GM23338 (cell line): ENCODE data around the gene TLX3.

Experiments
- CREB1 ChIP-seq: fragments of 250-450 bp; sonication (Bioruptor Pico); IDR thresholded peaks from 2 replicates; pipeline ENCODE4 v1.5.0; 2020; ENCODE audit warnings: low read depth, mild to moderate bottlenecking, moderate library complexity
- CTCF ChIP-seq, 2 experiments: fragments of 200-600 bp in 1 of 2; sonication (generic) in 1 of 2; conservative IDR thresholded peaks; 2 replicates each; pipeline versions ENCODE4 v1.5.1 to v1.6.1; 2016 to 2017; ENCODE audit warnings: antibody characterized with exemption in 2 of 2, low read depth in 2 of 2, mild to moderate bottlenecking in 2 of 2, moderate library complexity in 1 of 2
- EZH2 ChIP-seq: fragments of 200-600 bp; sonication (generic); IDR thresholded peaks from one replicate; pipeline ENCODE4 v1.8.0; 2017; ENCODE audit warnings: antibody characterized with exemption, mild to moderate bottlenecking, low read depth; ENCODE audit not compliant: unreplicated experiment
- EZH2phosphoT487 ChIP-seq: fragments of 200-600 bp; sonication (generic); IDR thresholded peaks from one replicate; pipeline ENCODE4 v1.8.1; 2018; ENCODE audit warnings: antibody characterized with exemption; ENCODE audit not compliant: unreplicated experiment
- POLR2AphosphoS5 ChIP-seq: IDR thresholded peaks from 2 replicates; pipeline ENCODE4 v1.6.1; 2016; ENCODE audit warnings: antibody characterized with exemption, low read depth
- REST ChIP-seq: IDR thresholded peaks from one replicate; pipeline ENCODE4 v1.6.1; 2018; ENCODE audit warnings: antibody characterized with exemption; ENCODE audit not compliant: unreplicated experiment

GRCh38 chr5:171351536-171352073 is 42.6 kb downstream of the TLX3 start:
- no peak for TF ChIP-seq POLR2AphosphoS5
- no peak for TF ChIP-seq CTCF (conservative IDR thresholded peaks at IDR 0.05; ENCODE audit: low read depth in 2 of 2)
- no peak for TF ChIP-seq CREB1 (CRISPR knock-in tag)
- TF ChIP-seq REST: no peak
- TF ChIP-seq EZH2: no peak
- TF ChIP-seq EZH2phosphoT487: no peak
